ENCODE data around the gene NTF3. TPM values are rescaled to one million over a fixed set of nuclear protein-coding genes. Genes with fewer than 3 reads are reported as not detected.

NTF3 gene
- total and polyA plus RNA-seq, 2 of the 8 experiments (the other 6 are each of a cell fraction or from before 2014, with no cell fraction given), result 1.4 to 2.3 TPM

- Histone ChIP-seq H2BK15ac (ENCODE audit: low read length) (no peak overlapping the region), H2AK5ac (ENCODE audit: low read depth, low read length) (no peak overlapping the region), H3K9me3 (ENCODE audit: insufficient read depth in 2 of 2, low read depth in 1 of 2, low read length in 1 of 2) (no peaks in the 10 kb centered on the region), H4K20me1 (replicated peaks in 1 of 2; ENCODE audit: control insufficient read depth in 1 of 2, insufficient read depth in 2 of 2, low read length in 2 of 2) (peaks cover 0 to 2% of the 10 kb centered on the region in 2 experiments), H4K5ac (ENCODE audit: insufficient read length, low read depth, low read length) (no peak overlapping the region), H3K36me3 (ENCODE audit: control insufficient read depth in 2 of 4, insufficient read depth in 4 of 4, low read length in 3 of 4) (no peaks in the 10 kb centered on the region), H2BK5ac (ENCODE audit: low read depth, low read length) (no peak overlapping the region), H3K4ac (replicated peaks; ENCODE audit: insufficient read length, low read depth, low read length) (no peak overlapping the region), H3K23ac (ENCODE audit: insufficient read length) (no peak overlapping the region), H4K91ac (replicated peaks; ENCODE audit: insufficient read length, low read length) (no peak overlapping the region), H4K8ac (ENCODE audit: extremely low read depth, insufficient read depth, low read length) (no peak overlapping the region), H2BK120ac (replicated peaks; ENCODE audit: low read depth, low read length) (no peak overlapping the region), H3K27me3 (replicated peaks in 1 of 4; ENCODE audit: control insufficient read depth in 3 of 4, extremely low read depth in 1 of 4, insufficient read depth in 3 of 4, low read length in 3 of 4) (no peaks in the 10 kb centered on the region), H3K56ac (replicated peaks; ENCODE audit: insufficient read length, low read depth, low read length) (no peak overlapping the region), H2BK20ac (ENCODE audit: low read length) (no peak overlapping the region), H3K79me2 (ENCODE audit: control insufficient read depth in 1 of 2, insufficient read depth in 2 of 2, low read length in 2 of 2) (no peaks in the 10 kb centered on the region), H2AFZ (ENCODE audit: low read length) (no peak overlapping the region), H3K23me2 (ENCODE audit: low read depth, low read length) (no peaks in the 10 kb centered on the region), H3K27ac (ENCODE audit: low read depth, low read length) (no peak overlapping the region), H3K14ac (ENCODE audit: insufficient read length) (no peak overlapping the region), H3K79me1 (ENCODE audit: low read depth, low read length) (no peaks in the 10 kb centered on the region), H3K4me2 (ENCODE audit: insufficient read depth in 1 of 2, low read depth in 2 of 2, low read length in 2 of 2) (no peak overlapping the region), H3K18ac (ENCODE audit: extremely low read depth, low read length) (no peak overlapping the region), H3K4me1 (replicated peaks in 1 of 4; ENCODE audit: control insufficient read depth in 3 of 4, insufficient read depth in 4 of 4, low read length in 3 of 4) (no peaks in the 10 kb centered on the region), H2BK12ac (ENCODE audit: low read depth, low read length) (no peak overlapping the region), H3K4me3 (ENCODE audit: extremely low read depth in 1 of 4, insufficient read depth in 2 of 4, low read depth in 3 of 4, low read length in 4 of 4) (no peak overlapping the region), H3K9ac (replicated peaks in 1 of 4; ENCODE audit: extremely low read depth in 1 of 4, low read depth in 3 of 4, low read length in 3 of 4) (no peak overlapping the region)
- 93% methylated on average over 5 of the region's 5 CpGs; no CpG with 5 or more reads in 1 of the 2 experiments for WGBS, 2 experiments (ENCODE audit: extremely low coverage in 1 of 2, insufficient coverage in 1 of 2, insufficient read length in 1 of 2, insufficient replicate concordance in 2 of 2, low coverage in 1 of 2, low lambda C conversion rate in 2 of 2, missing lambda C conversion rate in 1 of 2)
- FAIRE-seq (no peak), DNase-seq (ENCODE audit: low read depth in 1 of 2, low spot score in 2 of 2) (no peak)
- POLR2A ChIA-PET (ENCODE audit: partially characterized antibody), result no interaction called here
- no peak for TF ChIP-seq CEBPB (IDR thresholded peaks at IDR 0.05; ENCODE audit: low read depth, low read length)
- no peak for TF ChIP-seq BACH1 (IDR thresholded peaks at IDR 0.05; ENCODE audit: low read length)
- CTCF ChIA-PET (ENCODE audit: partially characterized antibody), result interaction anchor here (0.6 to 2.4 kb wide), 6 partner anchors 22 to 160 kb away, joined by 3 to 10 read pairs (median 4); no protein-coding TSS in a partner anchor
These were observed 57.1 kb downstream of the NTF3 start for GRCh38 chr12:5489017-5489416.
